GM12878 (cell line): ENCODE results near the gene PIGBOS1.

Experiments
- BMI1 ChIP-seq: fragments of 450-650 bp; IDR thresholded peaks from 2 replicates; pipeline ENCODE4 v1.6.1; 2016; ENCODE audit warnings: mild to moderate bottlenecking, moderate library complexity, borderline replicate concordance
- CTCF ChIP-seq, 3 experiments: IDR thresholded peaks in 2 of 3; conservative IDR thresholded peaks in 1 of 3; 2 replicates each; pipeline ENCODE4 v1.5.1; 2011; ENCODE audit warnings: low read depth in 3 of 3, low read length in 3 of 3, mild to moderate bottlenecking in 3 of 3, control low read depth in 2 of 3, moderate library complexity in 2 of 3, inconsistent platforms in 1 of 3, mixed read lengths in 1 of 3; ENCODE audit not compliant: control insufficient read depth in 2 of 3, insufficient read depth in 1 of 3; ENCODE audit errors: extremely low read depth in 1 of 3
- FOS ChIP-seq: IDR thresholded peaks from 3 replicates; pipeline ENCODE4 v1.6.1; 2011; ENCODE audit warnings: borderline replicate concordance; ENCODE audit not compliant: insufficient read length; ENCODE audit errors: extremely low read depth
- GABPA ChIP-seq: IDR thresholded peaks from 2 replicates; pipeline ENCODE4 v1.6.1; 2014; ENCODE audit warnings: antibody characterized with exemption, low read depth, mild to moderate bottlenecking, inconsistent platforms
- NRF1 ChIP-seq: conservative IDR thresholded peaks from 2 replicates; pipeline ENCODE4 v1.6.1; 2011; ENCODE audit warnings: mild to moderate bottlenecking, low read depth, low read length, improper control_type of control experiment
- POLR2A ChIP-seq: IDR thresholded peaks from 2 replicates; pipeline ENCODE4 v1.6.1; 2011; ENCODE audit warnings: low read depth, mild to moderate bottlenecking, low read length
- RAD51 ChIP-seq: fragments of 450-650 bp; IDR thresholded peaks from 2 replicates; pipeline ENCODE4 v1.6.1; 2016; ENCODE audit warnings: moderate library complexity, mild to moderate bottlenecking, inconsistent platforms
- RB1 ChIP-seq: fragments of 450-650 bp; formaldehyde crosslinking; IDR thresholded peaks from 2 replicates; pipeline ENCODE4 v1.6.1; 2017; ENCODE audit warnings: mild to moderate bottlenecking, borderline replicate concordance
- RBBP5 ChIP-seq: fragments of 200-600 bp; sonication (generic); conservative IDR thresholded peaks from 2 replicates; pipeline ENCODE4 v1.6.1; 2016
- SUZ12 ChIP-seq: fragments of 200-600 bp; sonication (generic); IDR thresholded peaks from one replicate; pipeline ENCODE4 v1.6.1; 2018; ENCODE audit warnings: antibody characterized with exemption, mild to moderate bottlenecking; ENCODE audit not compliant: unreplicated experiment
- ZSCAN29 ChIP-seq: fragments of 450-650 bp; IDR thresholded peaks from 2 replicates; pipeline ENCODE4 v1.6.1; 2017; ENCODE audit warnings: mild to moderate bottlenecking, moderate library complexity

GRCh38 chr15:55282284-55282833 lies 36.6 kb downstream of the PIGBOS1 start:
- no peak for TF ChIP-seq ZSCAN29
- no peak for TF ChIP-seq RAD51
- no peak for TF ChIP-seq CTCF (IDR thresholded peaks at IDR 0.05 in 2 of 3, conservative IDR thresholded peaks at IDR 0.05 in 1 of 3; ENCODE audit: control insufficient read depth in 2 of 3, extremely low read depth in 1 of 3, insufficient read depth in 1 of 3, low read depth in 3 of 3, low read length in 3 of 3)
- no peak for TF ChIP-seq NRF1
- no peak for TF ChIP-seq FOS
- no peak for TF ChIP-seq BMI1
- TF ChIP-seq POLR2A: no peak
- no peak for TF ChIP-seq RBBP5
- no peak for TF ChIP-seq SUZ12
- no peak for TF ChIP-seq GABPA
- no peak for TF ChIP-seq RB1
